ENCODE data around the gene PLK5.
A peak's percentile ranks its signal among the peaks of the same experiment; 100 is the strongest.
"Not testable (repeated sequence)": the region's sequence is repeated elsewhere in the genome, so short reads cannot be mapped to it uniquely, and the experiment has no call there.

Gene PLK5

GRCh38 chr19:1509602-1510441, 14.1 kb upstream of the PLK5 start:
- no peak for DNase-seq

GRCh38 chr19:1510442-1510806, 13.5 kb upstream of the PLK5 start:
- no peak for DNase-seq

GRCh38 chr19:1510807-1511206, 13.1 kb upstream of the PLK5 start:
- no peak for DNase-seq

- DNase-seq: no peak
Measured at GRCh38 chr19:1511318-1512317, 12.3 kb upstream of the PLK5 start.

- DNase-seq: peak; percentile 64
Measured at GRCh38 chr19:1512671-1513498, 11.0 kb upstream of the PLK5 start, which contains the start of gene ADAMTSL5. Gene ADAMTSL5 (minus strand): TSS chr19:1513019. CDS start chr19:1510943, 2,076 bp downstream.

GRCh38 chr19:1513499-1514294, 10.2 kb upstream of the PLK5 start:
- DNase-seq: peak; percentile 65

GRCh38 chr19:1514295-1514661, 9.6 kb upstream of the PLK5 start:
- DNase-seq: no peak

- DNase-seq: no peak
Measured at GRCh38 chr19:1514986-1515721, 8.7 kb upstream of the PLK5 start.

GRCh38 chr19:1516395-1516753, 7.5 kb upstream of the PLK5 start:
- DNase-seq: no peak

GRCh38 chr19:1518471-1518870, 5.4 kb upstream of the PLK5 start:
- DNase-seq: no peak

GRCh38 chr19:1519802-1520201, 4.1 kb upstream of the PLK5 start:
- not testable (repeated sequence) for DNase-seq

GRCh38 chr19:1520203-1520780, 3.6 kb upstream of the PLK5 start:
- no peak for DNase-seq

GRCh38 chr19:1521636-1522035, 2.2 kb upstream of the PLK5 start:
- DNase-seq: no peak

- DNase-seq: no peak
Measured at GRCh38 chr19:1522061-1522460, 1.8 kb upstream of the PLK5 start.

GRCh38 chr19:1522838-1523237, 1.0 kb upstream of the PLK5 start:
- no peak for DNase-seq

GRCh38 chr19:1524287-1524971, 552 bp downstream of the PLK5 start:
- no peak for DNase-seq

GRCh38 chr19:1524972-1525325, 1.1 kb downstream of the PLK5 start:
- DNase-seq: no peak

GRCh38 chr19:1525343-1525742, 1.5 kb downstream of the PLK5 start:
- DNase-seq: no peak

GRCh38 chr19:1526066-1526778, 2.3 kb downstream of the PLK5 start:
- no peak for DNase-seq
